GM21390 (cell line): Measurements from ENCODE around the gene OR8D1.
"Not testable (repeated sequence)": the region's sequence is repeated elsewhere in the genome, so short reads cannot be mapped to it uniquely, and the experiment has no call there.

Source experiments
- ATAC-seq: cut with Tn5 transposase; IDR thresholded peaks from one replicate; pipeline ENCODE4 v1.9.1; 2021; ENCODE audit not compliant: unreplicated experiment

OR8D1 gene

DNA sequence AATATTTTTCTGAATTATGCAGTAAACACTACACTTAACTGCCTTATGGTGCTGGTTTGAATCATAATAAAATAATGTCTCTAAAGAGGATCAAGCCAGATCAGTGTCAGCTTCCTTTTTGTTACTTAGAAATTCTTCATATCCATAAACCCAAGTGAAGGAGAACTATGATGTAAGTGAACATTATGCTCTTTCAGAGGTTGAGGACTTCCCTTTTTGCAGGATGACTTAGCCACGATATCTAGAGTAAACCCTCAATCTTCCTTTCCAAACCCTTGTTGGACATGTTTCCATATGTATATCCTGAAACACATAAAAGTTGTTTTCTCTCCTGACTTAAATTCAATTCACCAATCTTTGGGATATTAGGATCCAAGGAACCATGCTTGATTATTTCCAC, 19.1 kb downstream of the OR8D1 start:
- ATAC-seq: no peak

DNA sequence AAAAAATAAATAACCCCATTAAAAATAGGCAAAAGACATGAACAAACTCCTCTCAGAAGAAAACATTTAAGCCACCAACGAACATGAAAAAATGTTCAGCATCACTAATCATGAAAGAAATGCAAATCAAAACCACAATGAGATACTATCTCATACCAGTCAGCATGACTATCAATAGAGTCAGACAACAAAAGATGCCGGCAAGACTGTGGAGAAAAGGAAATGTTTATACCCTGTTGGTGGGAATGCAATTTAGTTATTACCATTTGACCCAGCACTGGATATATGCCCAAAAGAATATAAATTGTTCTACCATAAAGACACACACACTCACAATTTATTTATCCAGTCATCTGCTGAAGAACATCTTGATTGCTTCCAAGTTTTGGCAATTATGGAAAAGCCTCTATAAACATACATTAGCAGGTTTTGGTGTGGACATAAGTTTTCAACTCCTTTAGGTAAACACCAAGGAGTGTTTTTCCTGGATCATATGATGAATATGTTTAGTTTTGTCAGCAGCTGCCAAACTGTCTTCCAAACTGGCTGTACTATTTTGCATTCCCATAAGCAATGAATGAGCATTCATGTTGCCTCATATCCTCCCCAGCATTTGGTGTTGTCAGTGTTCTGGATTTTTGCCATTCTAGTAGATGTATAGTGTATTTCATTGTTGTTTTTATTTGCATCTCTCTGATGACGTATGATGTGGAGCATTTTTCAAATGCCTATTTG, 28.0 kb downstream of the OR8D1 start:
- ATAC-seq: no peak

DNA sequence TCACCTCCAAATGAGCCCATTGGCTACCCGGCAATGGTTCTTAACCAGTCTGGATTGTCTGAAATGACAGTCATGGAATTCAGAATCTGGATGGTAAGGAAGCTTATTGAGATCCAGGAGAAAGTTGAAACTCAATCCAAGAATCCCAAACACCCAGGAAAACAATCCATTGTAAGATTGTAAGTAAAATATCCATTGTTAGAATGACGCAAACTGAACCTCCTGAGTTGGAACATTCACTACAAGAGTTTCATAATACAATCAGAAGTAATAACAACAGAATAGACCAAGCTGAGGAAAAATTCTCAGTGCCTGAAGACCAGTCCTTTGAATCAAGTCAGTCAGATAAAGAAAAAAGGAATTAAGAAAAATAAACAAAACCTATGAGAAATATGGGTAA, 35.5 kb downstream of the OR8D1 start:
- ATAC-seq: no peak

DNA sequence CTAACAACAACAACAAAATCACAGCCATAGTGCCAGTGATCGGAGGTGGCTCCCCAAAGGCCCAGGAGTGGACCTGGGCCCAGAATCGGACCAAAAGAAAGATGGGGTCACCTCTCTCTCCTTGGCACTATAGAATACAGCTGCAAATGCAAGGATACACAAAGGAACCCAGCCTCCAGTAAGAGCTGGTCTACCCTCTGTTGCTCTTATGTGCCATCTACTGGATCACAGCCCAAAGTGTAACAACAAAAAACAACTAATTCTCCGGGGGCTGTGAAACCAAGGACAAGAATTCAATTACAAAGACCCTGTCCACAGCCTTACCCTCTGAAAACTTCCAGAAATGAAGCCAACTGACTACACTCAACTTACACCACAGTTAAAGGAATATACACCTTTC, 35.9 kb downstream of the OR8D1 start:
- no peak for ATAC-seq

DNA sequence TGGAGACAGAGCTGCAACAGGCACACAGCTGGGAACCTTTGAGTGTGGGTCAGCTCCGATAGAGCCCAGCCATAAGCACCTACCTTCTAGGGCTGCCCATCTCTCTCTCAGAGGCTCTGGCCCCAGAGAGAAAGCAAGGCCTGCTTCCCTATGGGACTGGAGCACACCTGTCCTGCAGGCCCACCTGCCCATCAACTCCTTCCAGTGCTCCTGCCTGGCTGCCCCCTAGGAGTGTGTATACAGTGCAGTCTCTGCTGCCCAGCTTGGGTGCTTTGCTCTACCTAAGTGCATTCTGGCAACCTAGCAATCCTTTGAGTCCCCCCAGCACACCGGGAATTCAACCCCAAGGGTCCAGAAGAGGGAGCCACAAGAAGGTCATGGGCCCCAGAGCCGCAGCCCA, 36.5 kb downstream of the OR8D1 start:
- no peak for ATAC-seq

DNA sequence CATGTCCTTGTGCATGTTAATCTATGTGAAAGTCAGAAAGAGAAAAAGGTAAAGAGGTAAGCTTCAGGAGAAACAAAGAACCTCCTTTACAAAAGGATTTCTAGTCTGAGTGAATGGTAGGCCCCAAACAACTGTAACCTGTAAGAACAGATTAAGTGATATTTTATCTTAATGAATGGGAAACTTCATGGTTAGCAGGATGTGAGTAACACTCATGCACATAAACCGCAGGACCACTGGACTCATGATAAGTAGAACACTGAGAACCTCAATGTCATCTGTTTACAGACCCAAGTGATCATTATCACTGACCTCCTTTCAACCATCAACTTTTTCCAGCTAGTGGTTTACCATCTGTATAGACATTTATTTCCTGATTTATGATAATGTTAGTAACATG, 37.7 kb downstream of the OR8D1 start:
- no peak for ATAC-seq

DNA sequence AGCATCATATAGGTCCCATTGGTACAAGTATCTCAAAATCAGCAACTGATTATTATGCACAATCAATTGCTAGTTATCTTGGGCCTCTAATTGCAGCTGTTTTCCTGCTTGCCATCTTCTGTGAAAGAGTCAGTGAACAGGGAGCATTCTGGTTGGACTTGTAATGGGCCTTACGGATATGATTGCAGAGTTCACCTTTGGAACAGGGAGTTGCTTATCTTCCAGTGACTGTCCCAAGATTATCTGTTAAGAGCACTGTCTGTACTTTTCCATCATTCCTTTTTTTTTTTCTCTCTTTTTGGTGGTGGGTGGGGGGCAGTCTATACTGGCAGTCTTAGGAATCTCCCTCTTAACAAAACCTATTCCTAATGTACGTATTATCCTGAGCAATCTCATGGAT, 39.7 kb downstream of the OR8D1 start:
- ATAC-seq: no peak

GRCh38 chr11:124270886-124271285, 42.9 kb downstream of the OR8D1 start:
- ATAC-seq: not testable (repeated sequence)

GRCh38 chr11:124265041-124265440, 48.7 kb downstream of the OR8D1 start:
- not testable (repeated sequence) for ATAC-seq

- ATAC-seq: no peak
Measured at GRCh38 chr11:124256076-124256475, 57.7 kb downstream of the OR8D1 start, which contains the start of gene OR8G5. TSS of gene OR8G5 (plus strand) at chr11:124256376. CDS start at chr11:124264932, 8,556 bp downstream.
